HG02970 (cell line): ENCODE results near the gene DCBLD2.
"Not testable (repeated sequence)": the region's sequence is repeated elsewhere in the genome, so short reads cannot be mapped to it uniquely, and the experiment has no call there.

Experiments
- ATAC-seq: cut with Tn5 transposase; IDR thresholded peaks from one replicate; pipeline ENCODE4 v1.9.1; 2021; ENCODE audit warnings: mild to moderate bottlenecking, moderate library complexity, moderate number of reproducible peaks; ENCODE audit not compliant: unreplicated experiment, low FRiP score

Gene DCBLD2

GRCh38 chr3:98839846-98840245, 61.6 kb downstream of the DCBLD2 start:
- ATAC-seq = no peak

GRCh38 chr3:98831060-98831459, 70.4 kb downstream of the DCBLD2 start:
- not testable (repeated sequence) for ATAC-seq

- no peak for ATAC-seq
Observed at GRCh38 chr3:98829246-98829832, 72.2 kb downstream of the DCBLD2 start.

- no peak for ATAC-seq
Observed at GRCh38 chr3:98827221-98827920, 74.1 kb downstream of the DCBLD2 start.

- no peak for ATAC-seq
Observed at GRCh38 chr3:98826126-98826525, 75.4 kb downstream of the DCBLD2 start.

GRCh38 chr3:98824256-98824655, 77.2 kb downstream of the DCBLD2 start:
- ATAC-seq = no peak

- ATAC-seq = no peak
Observed at GRCh38 chr3:98823791-98824190, 77.7 kb downstream of the DCBLD2 start.

- ATAC-seq = no peak
Observed at GRCh38 chr3:98821063-98821462, 80.4 kb downstream of the DCBLD2 start.

- no peak for ATAC-seq
Observed at GRCh38 chr3:98817547-98818041, 83.9 kb downstream of the DCBLD2 start.

- ATAC-seq = no peak
Observed at GRCh38 chr3:98814817-98815420, 86.6 kb downstream of the DCBLD2 start.

- ATAC-seq = no peak
Observed at GRCh38 chr3:98812851-98813374, 88.6 kb downstream of the DCBLD2 start.

GRCh38 chr3:98811048-98811447, 90.4 kb downstream of the DCBLD2 start:
- ATAC-seq = no peak

GRCh38 chr3:98809557-98809956, 91.9 kb downstream of the DCBLD2 start:
- no peak for ATAC-seq

GRCh38 chr3:98808071-98808470, 93.4 kb downstream of the DCBLD2 start:
- no peak for ATAC-seq

- no peak for ATAC-seq
Observed at GRCh38 chr3:98807561-98807960, 93.9 kb downstream of the DCBLD2 start.

GRCh38 chr3:98807011-98807410, 94.5 kb downstream of the DCBLD2 start:
- no peak for ATAC-seq

- ATAC-seq = no peak
Observed at GRCh38 chr3:98806521-98806920, 95.0 kb downstream of the DCBLD2 start.

- no peak for ATAC-seq
Observed at GRCh38 chr3:98805571-98805970, 95.9 kb downstream of the DCBLD2 start.

GRCh38 chr3:98801043-98801747, 100.3 kb downstream of the DCBLD2 start:
- ATAC-seq = no peak

GRCh38 chr3:98800401-98800800, 101.1 kb downstream of the DCBLD2 start:
- ATAC-seq = no peak

GRCh38 chr3:98799479-98799878, 102.0 kb downstream of the DCBLD2 start:
- no peak for ATAC-seq
